Endodermal cell (in vitro differentiated cells): ENCODE results near the gene TRAF3. TPM values are rescaled to one million over a fixed set of nuclear protein-coding genes. Genes with fewer than 3 reads are reported as not detected.

ENCODE experiments used
- DNase-seq: peaks from one replicate; pipeline ENCODE4 v3.0.0-alpha.2; 2017
- H3K27ac ChIP-seq: 2 replicates; pipeline ENCODE4 v1.5.1; 2013; ENCODE audit warnings: mild to moderate bottlenecking, low read depth, low read length, moderate library complexity
- H3K27me3 ChIP-seq: 2 replicates; pipeline ENCODE4 v1.6.1; 2013; ENCODE audit warnings: mild to moderate bottlenecking, low read length, moderate library complexity; ENCODE audit not compliant: insufficient read depth, control insufficient read depth, poor library complexity, severe bottlenecking
- H3K36me3 ChIP-seq: 2 replicates; pipeline ENCODE4 v1.7.0; 2013; ENCODE audit warnings: mild to moderate bottlenecking, low read length, moderate library complexity; ENCODE audit not compliant: control insufficient read depth, insufficient read depth
- H3K4me1 ChIP-seq: one replicate; pipeline ENCODE4 v1.7.0; 2013; ENCODE audit warnings: low read length; ENCODE audit not compliant: control insufficient read depth, insufficient read depth
- H3K4me3 ChIP-seq: 2 replicates; pipeline ENCODE4 v1.5.1; 2013; ENCODE audit warnings: mild to moderate bottlenecking, low read length, moderate library complexity
- H3K9ac ChIP-seq: 2 replicates; pipeline ENCODE4 v1.6.1; 2013; ENCODE audit warnings: mild to moderate bottlenecking, low read length, moderate library complexity; ENCODE audit not compliant: poor library complexity, severe bottlenecking; ENCODE audit errors: extremely low read depth
- H3K9me3 ChIP-seq: 2 replicates; pipeline ENCODE4 v1.6.1; 2013; ENCODE audit warnings: mild to moderate bottlenecking, low read length, moderate library complexity; ENCODE audit not compliant: control insufficient read depth
- H3K27ac Mint-ChIP-seq: 2 replicates; pipeline ENCODE4 v1.8.0; 2020; ENCODE audit warnings: mixed read lengths
- H3K27me3 Mint-ChIP-seq: 2 replicates; pipeline ENCODE4 v1.8.0; 2021; ENCODE audit warnings: mild to moderate bottlenecking, mixed read lengths; ENCODE audit not compliant: insufficient read depth
- H3K36me3 Mint-ChIP-seq: 2 replicates; pipeline ENCODE4 v1.8.0; 2020; ENCODE audit warnings: low read depth, mixed read lengths
- H3K4me1 Mint-ChIP-seq: 2 replicates; pipeline ENCODE4 v1.8.0; 2020; ENCODE audit warnings: mixed read lengths
- H3K4me3 Mint-ChIP-seq: 2 replicates; pipeline ENCODE4 v1.8.0; 2020; ENCODE audit warnings: mild to moderate bottlenecking, moderate library complexity, mixed read lengths
- H3K9me3 Mint-ChIP-seq: 2 replicates; pipeline ENCODE4 v1.8.0; 2020; ENCODE audit warnings: mild to moderate bottlenecking, mixed read lengths
- CTCF ChIP-seq: fragments of 200-600 bp; sonication (generic); conservative IDR thresholded peaks from 2 replicates; pipeline ENCODE4 v1.5.0; 2021; ENCODE audit warnings: antibody characterized with exemption, mild to moderate bottlenecking
- WGBS, 2 experiments: methylation state at CpG; one replicate each; pipeline versions ENCODE4 v1.1.5 to v1.1.7; 2013; ENCODE audit warnings: missing lambda C conversion rate in 2 of 2, mixed read lengths in 1 of 2; ENCODE audit not compliant: insufficient coverage in 1 of 2, insufficient read length in 1 of 2; 5-methylcytosine and 5-hydroxymethylcytosine counted together
- total RNA-seq, 2 donors: library from RNA; stranded (reverse); fragmentation: NEBNext Ultra II Directional in 1 of 2; extraction: Animal tissue kit (Norgen Biotek cat#: 25700) in 1 of 2; gene quantifications; 2 replicates in 1 of 2; 3 replicates in 1 of 2; pipeline ENCODE4 v1.2.1, GENCODE V29; 2021

The TRAF3 gene
- total RNA-seq, 2 donors from 2014 or later: 16.7 to 23.8 TPM

- no peaks in the 10 kb centered on the region for H3K9me3 Mint-ChIP-seq
- no peaks in the 10 kb centered on the region for H3K36me3 ChIP-seq
- no peaks in the 10 kb centered on the region for H3K9me3 ChIP-seq
- H3K4me3 ChIP-seq: no peak overlapping the region
- no peak for DNase-seq
- TF ChIP-seq CTCF: no peak
- WGBS, 2 experiments: 92 to 93% methylated on average over 7 to 12 of the region's 12 CpGs
- H3K4me1 Mint-ChIP-seq: peaks cover 5% of the 10 kb centered on the region
- H3K4me1 ChIP-seq: peaks cover 2% of the 10 kb centered on the region
- no peaks in the 10 kb centered on the region for H3K27me3 ChIP-seq
- peaks cover 9% of the 10 kb centered on the region for H3K36me3 Mint-ChIP-seq
- no peak overlapping the region for H3K27ac Mint-ChIP-seq
- peak overlapping the region; percentile 2 for H3K27ac ChIP-seq
- H3K4me3 Mint-ChIP-seq: no peak overlapping the region
- no peaks in the 10 kb centered on the region for H3K27me3 Mint-ChIP-seq
- H3K9ac ChIP-seq: no peak overlapping the region
Observed at GRCh38 chr14:102848830-102849525, 71.7 kb downstream of the TRAF3 start.

GRCh38 chr14:102849526-102850379, 72.5 kb downstream of the TRAF3 start:
- Mint-ChIP-seq H3K9me3 (no peaks in the 10 kb centered on the region), H3K4me1 (peaks cover 5% of the 10 kb centered on the region), H3K27ac (no peak overlapping the region), H3K4me3 (no peak overlapping the region), H3K36me3 (peaks cover 10% of the 10 kb centered on the region), H3K27me3 (no peaks in the 10 kb centered on the region)
- DNase-seq: no peak
- Histone ChIP-seq H3K9me3 (no peaks in the 10 kb centered on the region), H3K36me3 (no peaks in the 10 kb centered on the region), H3K27me3 (no peaks in the 10 kb centered on the region), H3K9ac (no peak overlapping the region), H3K4me3 (no peak overlapping the region), H3K4me1 (peaks cover 2% of the 10 kb centered on the region), H3K27ac (peak overlapping the region; percentile 2)
- WGBS, 2 experiments: 90 to 95% methylated on average over 6 of the region's 6 CpGs
- no peak for TF ChIP-seq CTCF

GRCh38 chr14:102853648-102854047, 76.4 kb downstream of the TRAF3 start:
- Histone ChIP-seq H3K9me3 (peaks cover 14% of the 10 kb centered on the region), H3K27me3 (no peaks in the 10 kb centered on the region), H3K27ac (no peak overlapping the region), H3K4me1 (peaks cover 2% of the 10 kb centered on the region), H3K9ac (no peak overlapping the region), H3K36me3 (peaks cover 9% of the 10 kb centered on the region), H3K4me3 (no peak overlapping the region)
- Mint-ChIP-seq H3K9me3 (peaks cover 12% of the 10 kb centered on the region), H3K4me3 (no peak overlapping the region), H3K36me3 (peaks cover 18% of the 10 kb centered on the region), H3K27ac (no peak overlapping the region), H3K27me3 (no peaks in the 10 kb centered on the region), H3K4me1 (peaks cover 5% of the 10 kb centered on the region)
- DNase-seq: no peak
- TF ChIP-seq CTCF: no peak
- 98 to 100% methylated on average over 6 to 7 of the region's 7 CpGs for WGBS, 2 experiments
